ENCODE data around the gene CCDC33. TPM values are rescaled to one million over a fixed set of nuclear protein-coding genes. Genes with fewer than 3 reads are reported as not detected.

The CCDC33 gene
- total RNA-seq, 1 experiment from 2014 or later = 0.77 TPM

GRCh38 chr15:74350295-74351275 lies 114.5 kb downstream of the CCDC33 start:
- intact Hi-C loops (cut with micrococcal nuclease) = no loop called here
- ChIA-PET CTCF (no interaction called here), POLR2A (ENCODE audit: unreplicated experiment) (no interaction called here)
- Histone ChIP-seq H3K27me3 (ENCODE audit: low read length) (no peaks in the 10 kb centered on the region), H3K4me3 (ENCODE audit: low read length) (no peak overlapping the region), H3K27ac (ENCODE audit: low read length) (no peak overlapping the region), H3K9me2 (replicated peaks; ENCODE audit: low read length) (no peaks in the 10 kb centered on the region), H3K9ac (ENCODE audit: low read length) (no peak overlapping the region), H3K36me3 (ENCODE audit: low read depth, low read length) (no peaks in the 10 kb centered on the region), H3K4me1 (ENCODE audit: insufficient read depth, low read length) (no peaks in the 10 kb centered on the region), H3K79me2 (ENCODE audit: low read length) (no peaks in the 10 kb centered on the region), H3F3A (ENCODE audit: low read length, unreplicated experiment) (no peaks in the 10 kb centered on the region), H4K20me1 (ENCODE audit: low read length) (no peaks in the 10 kb centered on the region), H3K9me3 (ENCODE audit: low read length) (no peaks in the 10 kb centered on the region), H3K4me2 (ENCODE audit: low read length) (no peak overlapping the region), H2AFZ (ENCODE audit: low read length) (no peak overlapping the region)
- BruUV-seq (replicated peaks) = no TSS peak
- no peak for TF ChIP-seq EZH2phosphoT487 (IDR thresholded peaks at IDR 0.05; ENCODE audit: borderline replicate concordance, low read length)
- TF ChIP-seq, protein P1, sequence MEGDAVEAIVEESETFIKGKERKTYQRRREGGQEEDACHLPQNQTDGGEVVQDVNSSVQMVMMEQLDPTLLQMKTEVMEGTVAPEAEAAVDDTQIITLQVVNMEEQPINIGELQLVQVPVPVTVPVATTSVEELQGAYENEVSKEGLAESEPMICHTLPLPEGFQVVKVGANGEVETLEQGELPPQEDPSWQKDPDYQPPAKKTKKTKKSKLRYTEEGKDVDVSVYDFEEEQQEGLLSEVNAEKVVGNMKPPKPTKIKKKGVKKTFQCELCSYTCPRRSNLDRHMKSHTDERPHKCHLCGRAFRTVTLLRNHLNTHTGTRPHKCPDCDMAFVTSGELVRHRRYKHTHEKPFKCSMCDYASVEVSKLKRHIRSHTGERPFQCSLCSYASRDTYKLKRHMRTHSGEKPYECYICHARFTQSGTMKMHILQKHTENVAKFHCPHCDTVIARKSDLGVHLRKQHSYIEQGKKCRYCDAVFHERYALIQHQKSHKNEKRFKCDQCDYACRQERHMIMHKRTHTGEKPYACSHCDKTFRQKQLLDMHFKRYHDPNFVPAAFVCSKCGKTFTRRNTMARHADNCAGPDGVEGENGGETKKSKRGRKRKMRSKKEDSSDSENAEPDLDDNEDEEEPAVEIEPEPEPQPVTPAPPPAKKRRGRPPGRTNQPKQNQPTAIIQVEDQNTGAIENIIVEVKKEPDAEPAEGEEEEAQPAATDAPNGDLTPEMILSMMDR (conservative IDR thresholded peaks at IDR 0.05; ENCODE audit: low read depth, low read length) = no peak
- TF ChIP-seq EZH2 (IDR thresholded peaks at IDR 0.05; ENCODE audit: low read length, unreplicated experiment) = no peak
- ATAC-seq (no peak), DNase-seq (no peak)

DNA sequence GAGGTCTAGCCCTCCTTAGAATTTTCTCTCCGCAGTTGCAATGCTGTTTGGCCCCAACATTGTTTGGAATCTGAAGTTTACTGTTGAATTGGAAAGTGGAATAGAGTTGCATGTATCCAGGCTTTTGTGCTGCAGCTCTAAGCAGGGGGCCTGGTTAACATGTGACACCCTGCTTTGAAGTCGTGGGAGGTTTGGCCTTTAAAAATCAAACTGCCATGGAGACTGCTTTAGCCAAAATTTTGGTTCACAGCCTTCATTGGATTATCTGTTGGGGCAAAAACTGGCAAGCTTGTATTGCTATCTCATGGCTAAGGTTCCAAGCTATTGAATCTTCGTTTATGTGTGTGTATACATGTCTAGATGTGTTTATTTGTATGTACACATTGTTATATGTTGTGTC lies 115.5 kb downstream of the CCDC33 start:
- CTCF ChIA-PET = no interaction called here

More for the DNA sequence above, 115.5 kb downstream of the CCDC33 start:
- no peak for DNase-seq
- no peak overlapping the region for H3K9ac ChIP-seq (ENCODE audit: low read length)
- POLR2A ChIA-PET (ENCODE audit: unreplicated experiment) = no interaction called here
- no peaks in the 10 kb centered on the region for H3F3A ChIP-seq (ENCODE audit: low read length, unreplicated experiment)
- H4K20me1 ChIP-seq (ENCODE audit: low read length) = no peaks in the 10 kb centered on the region
- no peak overlapping the region for H3K4me3 ChIP-seq (ENCODE audit: low read length)
- H3K4me1 ChIP-seq (ENCODE audit: insufficient read depth, low read length) = no peaks in the 10 kb centered on the region
- no peaks in the 10 kb centered on the region for H3K9me2 ChIP-seq (replicated peaks; ENCODE audit: low read length)
- H3K4me2 ChIP-seq (ENCODE audit: low read length) = no peak overlapping the region
- H3K79me2 ChIP-seq (ENCODE audit: low read length) = no peaks in the 10 kb centered on the region
- no peak for TF ChIP-seq EZH2 (IDR thresholded peaks at IDR 0.05; ENCODE audit: low read length, unreplicated experiment)
- TF ChIP-seq EZH2phosphoT487 (IDR thresholded peaks at IDR 0.05; ENCODE audit: borderline replicate concordance, low read length) = no peak
- TF ChIP-seq, protein P1 (conservative IDR thresholded peaks at IDR 0.05; ENCODE audit: low read depth, low read length) = no peak
- H3K27me3 ChIP-seq (ENCODE audit: low read length) = no peaks in the 10 kb centered on the region
- no peaks in the 10 kb centered on the region for H3K9me3 ChIP-seq (ENCODE audit: low read length)
- H3K36me3 ChIP-seq (ENCODE audit: low read depth, low read length) = no peaks in the 10 kb centered on the region
- no peak for ATAC-seq
- no TSS peak for BruUV-seq (replicated peaks)
- H3K27ac ChIP-seq (ENCODE audit: low read length) = no peak overlapping the region
- intact Hi-C loops (cut with micrococcal nuclease) = no loop called here
- no peak overlapping the region for H2AFZ ChIP-seq (ENCODE audit: low read length)

Data from PC-3 (cell line).